Brain microvascular endothelial cell (primary cell): ENCODE measurements around the gene UROC1.

Source experiments
- DNase-seq: peaks from one replicate; pipeline ENCODE4 v3.0.0-alpha.2; 2020
- H3K27ac ChIP-seq: fragments of 250-450 bp; sonication (Bioruptor Pico); 2 replicates; pipeline ENCODE4 v1.5.1; 2020; ENCODE audit warnings: mild to moderate bottlenecking, moderate library complexity
- H3K27me3 ChIP-seq: fragments of 250-450 bp; sonication (Bioruptor Pico); replicated peaks from 2 replicates; pipeline ENCODE4 v1.5.1; 2020; ENCODE audit warnings: mild to moderate bottlenecking
- H3K36me3 ChIP-seq: fragments of 250-450 bp; sonication (Bioruptor Pico); replicated peaks from 2 replicates; pipeline ENCODE4 v1.5.1; 2020; ENCODE audit warnings: mild to moderate bottlenecking
- H3K4me3 ChIP-seq: 2 replicates; pipeline ENCODE4 v1.5.1; 2011; ENCODE audit warnings: low read depth, mild to moderate bottlenecking, control low read depth, low read length, moderate library complexity
- in situ Hi-C: cut with HindIII; loops from 2 replicates; pipeline ENCODE4 v1.10.0; 2017; ENCODE audit warnings: low sequenced_read_pairs, low pct_ligation_motif_present
- TF ChIP-seq, protein P1 (sequence below): IDR thresholded peaks from 2 replicates; pipeline ENCODE4 v1.5.1; 2011; ENCODE audit warnings: low read depth, mild to moderate bottlenecking, moderate library complexity, low read length, control low read depth, inconsistent platforms; ENCODE audit errors: missing control alignments

The UROC1 gene

DNA sequence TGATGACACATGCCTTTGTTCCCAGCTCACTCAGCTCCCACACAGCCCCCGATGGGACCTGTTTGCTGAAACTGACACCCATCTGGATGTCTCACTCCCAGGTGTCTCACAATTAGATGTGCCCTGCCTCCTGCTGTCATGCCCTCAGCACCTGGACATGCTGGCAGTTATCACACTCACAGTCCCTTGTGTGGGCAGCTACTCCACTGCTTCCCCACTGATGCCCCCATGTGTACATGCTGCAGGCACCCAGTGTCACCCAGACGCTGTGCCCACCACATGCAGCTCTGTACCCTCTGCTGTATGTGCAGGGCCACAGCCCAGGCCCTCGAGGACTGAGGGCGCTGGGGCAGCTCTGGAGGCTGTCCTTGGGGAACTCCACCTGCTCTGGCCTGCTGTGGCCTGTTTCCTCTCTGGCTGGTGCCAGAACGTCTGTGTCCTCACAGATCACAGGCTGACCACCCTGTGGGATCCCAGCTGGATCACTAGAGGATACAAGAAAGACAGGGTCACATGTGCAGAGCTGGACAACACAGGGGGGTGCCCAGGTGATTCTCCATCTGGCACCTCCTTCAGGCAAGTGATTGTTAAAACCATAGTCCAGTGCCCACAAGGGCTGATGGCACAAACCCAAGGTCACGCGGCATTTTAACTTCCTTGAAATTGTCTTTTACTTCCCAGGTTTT lies 27.2 kb upstream of the UROC1 start:
- H3K27me3 ChIP-seq: peaks cover 10% of the 10 kb centered on the region
- in situ Hi-C loops: no loop called here

DNA sequence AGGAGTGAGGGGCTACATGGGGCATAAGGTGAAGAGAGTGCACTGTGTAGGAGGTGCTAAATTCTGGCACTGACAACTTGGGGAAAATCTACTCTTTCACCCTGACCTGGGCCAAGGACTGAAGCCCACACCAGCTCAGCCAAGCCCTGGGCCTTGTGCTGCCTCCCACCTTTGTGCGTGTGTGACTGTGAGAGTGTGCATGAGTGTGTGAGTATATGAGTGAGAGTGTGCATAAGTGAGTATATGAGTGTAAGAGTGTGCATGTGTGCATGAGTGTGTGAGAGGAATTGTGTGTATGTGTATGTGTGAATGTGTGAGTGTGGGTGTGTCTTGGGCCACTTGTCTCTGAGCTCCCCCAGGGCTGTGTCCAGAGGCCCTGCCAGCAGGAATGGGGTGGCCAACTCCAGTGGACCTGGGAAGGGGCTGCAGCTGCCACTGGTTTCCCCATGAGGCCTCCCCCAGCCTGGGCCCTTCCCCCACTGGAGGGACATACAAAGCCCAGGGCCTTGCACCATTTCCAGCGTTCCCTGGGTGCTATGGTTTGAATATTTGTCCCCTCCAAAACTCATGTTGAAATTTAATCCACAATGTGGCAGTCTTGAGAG lies 26.0 kb upstream of the UROC1 start:
- TF ChIP-seq, protein P1, sequence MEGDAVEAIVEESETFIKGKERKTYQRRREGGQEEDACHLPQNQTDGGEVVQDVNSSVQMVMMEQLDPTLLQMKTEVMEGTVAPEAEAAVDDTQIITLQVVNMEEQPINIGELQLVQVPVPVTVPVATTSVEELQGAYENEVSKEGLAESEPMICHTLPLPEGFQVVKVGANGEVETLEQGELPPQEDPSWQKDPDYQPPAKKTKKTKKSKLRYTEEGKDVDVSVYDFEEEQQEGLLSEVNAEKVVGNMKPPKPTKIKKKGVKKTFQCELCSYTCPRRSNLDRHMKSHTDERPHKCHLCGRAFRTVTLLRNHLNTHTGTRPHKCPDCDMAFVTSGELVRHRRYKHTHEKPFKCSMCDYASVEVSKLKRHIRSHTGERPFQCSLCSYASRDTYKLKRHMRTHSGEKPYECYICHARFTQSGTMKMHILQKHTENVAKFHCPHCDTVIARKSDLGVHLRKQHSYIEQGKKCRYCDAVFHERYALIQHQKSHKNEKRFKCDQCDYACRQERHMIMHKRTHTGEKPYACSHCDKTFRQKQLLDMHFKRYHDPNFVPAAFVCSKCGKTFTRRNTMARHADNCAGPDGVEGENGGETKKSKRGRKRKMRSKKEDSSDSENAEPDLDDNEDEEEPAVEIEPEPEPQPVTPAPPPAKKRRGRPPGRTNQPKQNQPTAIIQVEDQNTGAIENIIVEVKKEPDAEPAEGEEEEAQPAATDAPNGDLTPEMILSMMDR: no peak
- Histone ChIP-seq H3K4me3 (no peak overlapping the region), H3K27ac (no peak overlapping the region), H3K27me3 (peaks cover 9% of the 10 kb centered on the region), H3K36me3 (no peaks in the 10 kb centered on the region)
- DNase-seq: no peak
- in situ Hi-C loops: no loop called here

More for the DNA sequence above, 27.2 kb upstream of the UROC1 start:
- Histone ChIP-seq H3K27ac (no peak overlapping the region), H3K4me3 (no peak overlapping the region), H3K36me3 (no peaks in the 10 kb centered on the region)
- DNase-seq: no peak
- TF ChIP-seq, protein P1: no peak

GRCh38 chr3:126542340-126543241 lies 25.0 kb upstream of the UROC1 start:
- in situ Hi-C loops: no loop called here
- Histone ChIP-seq H3K4me3 (no peak overlapping the region), H3K36me3 (no peaks in the 10 kb centered on the region), H3K27me3 (peaks cover 9% of the 10 kb centered on the region), H3K27ac (no peak overlapping the region)
- TF ChIP-seq, protein P1: no peak
- DNase-seq: no peak

GRCh38 chr3:126541628-126542339 lies 24.2 kb upstream of the UROC1 start:
- Histone ChIP-seq H3K27ac (no peak overlapping the region), H3K36me3 (no peaks in the 10 kb centered on the region), H3K27me3 (peaks cover 9% of the 10 kb centered on the region), H3K4me3 (no peak overlapping the region)
- TF ChIP-seq, protein P1: no peak
- DNase-seq: no peak
- in situ Hi-C loops: no loop called here

DNA sequence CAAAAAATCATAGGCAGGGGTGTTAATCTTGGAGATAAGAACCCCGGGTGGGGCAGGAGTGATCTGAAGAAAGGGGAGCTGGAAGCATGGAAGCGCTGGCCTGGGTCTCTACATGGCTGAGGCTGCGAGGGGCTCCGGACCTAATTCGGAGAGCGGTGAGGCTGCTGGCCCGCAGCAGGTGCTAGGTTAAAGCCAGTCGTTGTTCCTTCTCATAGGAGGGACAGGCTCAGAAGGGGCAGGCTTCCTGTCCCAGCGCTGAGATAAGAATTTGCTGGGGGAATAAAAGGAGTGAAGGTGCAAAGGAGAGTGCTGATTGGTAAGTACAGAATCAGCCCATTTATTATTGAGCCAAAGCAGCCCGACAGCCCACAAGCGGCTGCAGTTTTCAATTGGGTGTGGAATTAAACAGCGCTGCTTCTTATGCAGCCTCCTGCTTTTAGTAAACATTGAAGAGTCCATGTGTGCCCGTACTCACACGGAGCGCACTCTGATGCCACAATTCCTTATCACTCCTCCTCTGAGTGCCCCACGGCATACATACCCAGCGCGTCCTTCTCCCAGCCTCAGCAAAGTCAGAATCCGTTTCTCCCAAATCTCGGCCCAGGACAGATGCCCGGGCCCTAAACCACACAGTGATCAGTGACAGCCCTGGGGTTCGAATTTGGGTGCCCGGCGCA lies 23.5 kb upstream of the UROC1 start:
- in situ Hi-C loops: no loop called here
- Histone ChIP-seq H3K27ac (no peak overlapping the region), H3K36me3 (no peaks in the 10 kb centered on the region), H3K27me3 (peaks cover 9% of the 10 kb centered on the region), H3K4me3 (no peak overlapping the region)
- TF ChIP-seq, protein P1: no peak
- no peak for DNase-seq
